ENCODE results near the gene DNAI4.
"Not testable (repeated sequence)": the region's sequence is repeated elsewhere in the genome, so short reads cannot be mapped to it uniquely, and the experiment has no call there.

DNAI4 gene, protein sequence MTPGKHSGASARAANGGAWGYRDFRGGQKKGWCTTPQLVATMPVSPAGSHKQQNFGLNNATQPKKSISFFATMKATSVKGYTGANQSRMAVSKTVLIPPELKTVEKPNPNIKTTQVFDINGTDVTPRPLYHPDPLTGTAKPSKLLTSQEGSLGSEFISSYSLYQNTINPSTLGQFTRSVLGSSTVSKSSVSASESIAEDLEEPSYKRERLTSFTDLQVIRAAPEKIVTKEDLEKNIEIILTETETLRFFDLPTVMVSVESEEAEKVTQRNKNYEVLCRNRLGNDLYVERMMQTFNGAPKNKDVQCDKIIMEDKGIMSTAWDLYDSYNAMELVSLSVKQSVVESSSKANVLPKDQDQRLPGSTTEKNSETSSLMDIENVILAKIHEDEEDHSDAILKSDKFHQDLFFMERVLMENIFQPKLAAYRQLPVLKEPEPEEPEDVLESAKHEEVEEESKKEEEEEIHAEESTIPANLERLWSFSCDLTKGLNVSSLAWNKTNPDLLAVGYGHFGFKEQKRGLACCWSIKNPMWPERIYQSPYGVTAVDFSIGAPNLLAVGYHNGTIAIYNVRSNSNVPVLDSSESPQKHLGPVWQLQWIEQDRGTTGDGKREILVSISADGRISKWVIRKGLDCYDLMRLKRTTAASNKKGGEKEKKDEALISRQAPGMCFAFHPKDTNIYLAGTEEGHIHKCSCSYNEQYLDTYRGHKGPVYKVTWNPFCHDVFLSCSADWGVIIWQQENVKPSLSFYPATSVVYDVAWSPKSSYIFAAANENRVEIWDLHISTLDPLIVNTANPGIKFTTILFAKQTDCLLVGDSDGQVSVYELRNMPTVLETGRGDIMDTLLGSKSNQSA

DNA sequence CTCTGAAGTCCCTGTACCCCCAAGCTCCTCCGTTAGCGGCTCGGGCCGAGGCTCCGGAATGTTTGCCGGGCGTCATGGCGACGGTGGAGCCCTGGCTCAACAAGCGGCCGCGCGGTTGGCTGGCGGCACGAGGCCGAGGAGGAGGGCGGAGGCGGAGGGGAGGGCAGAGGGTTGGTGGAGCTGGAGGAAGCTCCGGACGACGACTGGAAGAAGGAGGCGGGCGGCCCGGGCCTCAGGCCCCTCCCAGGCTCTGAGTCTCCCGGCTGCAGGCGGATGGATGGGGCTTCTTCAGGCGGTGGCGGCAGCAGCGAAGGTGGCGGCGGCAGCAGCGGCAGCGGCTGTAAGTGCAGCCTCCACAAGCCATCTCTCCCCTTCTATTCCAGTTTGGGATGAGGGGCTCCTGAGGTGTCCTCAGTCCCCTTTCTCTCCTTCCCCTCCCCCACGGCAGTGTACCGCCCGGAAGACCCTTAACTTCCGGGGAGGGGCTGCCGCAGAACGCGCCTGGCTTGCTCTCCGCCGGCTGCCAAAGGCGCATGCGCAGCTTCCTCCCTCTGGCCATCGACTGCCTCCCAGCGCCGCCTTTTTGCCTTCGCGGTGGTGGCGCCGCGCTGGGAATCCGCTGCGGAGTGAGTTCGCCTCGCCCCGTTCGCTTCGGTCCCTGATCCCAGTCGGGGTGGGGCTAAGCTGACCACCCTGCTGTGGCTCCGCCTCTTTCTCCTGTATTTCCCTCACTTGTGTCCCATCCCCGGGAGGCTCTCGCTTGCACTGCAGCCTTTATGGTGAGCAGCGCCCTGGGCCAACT, at the start of gene DNAI4, which contains the start of gene MIER1:
Gene DNAI4 (minus strand): TSS at position 101 of the 802 bp plus-strand sequence. CDS start 25 bp downstream, at position 76.
Gene MIER1 (plus strand): TSS at position 235 of the 802 bp plus-strand sequence. CDS start 39 bp downstream, at position 274.
- Mint-ChIP-seq H3K9me3 (no peaks in the 10 kb centered on the region), H3K4me3 (peak within 1 kb of the TSS; percentile 91), H3K27ac (peak within 1 kb of the TSS; percentile 95), H3K27me3 (no peaks in the 10 kb centered on the region), H3K36me3 (ENCODE audit: low read depth) (peaks cover 13% of the 10 kb centered on the region), H3K4me1 (ENCODE audit: low read depth) (peaks cover 57% of the 10 kb centered on the region)

DNA sequence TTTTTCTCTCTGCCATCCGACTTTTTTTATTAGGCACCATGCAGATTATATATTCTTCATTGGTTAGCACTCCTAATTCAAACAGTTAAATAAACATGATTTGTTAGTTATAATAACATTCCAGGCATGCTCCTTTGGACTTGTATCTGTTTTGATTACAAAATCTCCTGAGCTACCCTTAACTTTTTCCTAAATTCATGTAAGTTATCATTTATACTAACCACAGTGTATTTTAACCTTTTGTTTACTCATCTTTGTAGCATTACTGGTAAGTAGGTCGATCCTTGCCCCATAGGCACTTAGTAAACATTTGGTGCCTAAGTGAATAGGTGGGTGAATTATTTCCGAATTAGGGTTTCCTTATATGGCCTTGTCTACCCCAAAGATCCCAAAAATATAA, 43.9 kb upstream of the DNAI4 start:
- Mint-ChIP-seq H3K36me3 (ENCODE audit: low read depth) (peaks cover 79% of the 10 kb centered on the region), H3K27me3 (no peaks in the 10 kb centered on the region)

DNA sequence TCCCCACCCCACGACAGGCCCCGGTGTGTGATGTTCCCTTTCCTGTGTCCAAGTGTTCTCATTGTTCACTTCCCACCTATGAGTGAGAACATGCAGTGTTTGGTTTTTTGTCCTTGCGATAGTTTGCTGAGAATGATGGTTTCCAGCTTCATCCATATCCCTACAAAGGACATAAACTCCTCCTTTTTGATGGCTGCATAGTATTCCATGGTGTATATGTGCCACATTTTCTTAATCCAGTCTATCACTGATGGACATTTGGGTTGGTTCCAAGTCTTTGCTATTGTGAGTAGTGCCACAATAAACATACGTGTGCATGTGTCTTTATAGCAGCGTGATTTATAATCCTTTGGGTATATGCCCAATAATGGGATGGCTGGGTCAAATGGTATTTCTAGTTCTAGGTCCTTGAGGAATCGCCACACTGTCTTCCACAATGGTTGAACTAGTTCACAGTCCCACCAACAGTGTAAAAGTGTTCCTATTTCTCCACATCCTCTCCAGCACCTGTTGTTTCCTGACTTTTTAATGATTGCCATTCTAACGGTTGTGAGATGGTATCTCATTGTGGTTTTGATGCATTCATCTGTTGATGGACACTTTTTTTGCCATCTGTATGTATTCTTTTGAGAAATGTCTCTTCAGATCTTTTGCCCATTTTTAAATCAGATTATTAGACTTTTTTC, 41.7 kb upstream of the DNAI4 start:
- peaks cover 84% of the 10 kb centered on the region for H3K36me3 Mint-ChIP-seq (ENCODE audit: low read depth)
- H3K4me3 Mint-ChIP-seq; H3K9me3 Mint-ChIP-seq; H3K27ac Mint-ChIP-seq; H3K4me1 Mint-ChIP-seq (ENCODE audit: low read depth); H3K27me3 Mint-ChIP-seq: not testable (repeated sequence)

More for the DNA sequence above, 43.9 kb upstream of the DNAI4 start:
- Mint-ChIP-seq H3K4me1 (ENCODE audit: low read depth) (peaks cover 8% of the 10 kb centered on the region), H3K9me3 (peaks cover 6% of the 10 kb centered on the region), H3K4me3 (no peak overlapping the region), H3K27ac (no peak overlapping the region)

DNA sequence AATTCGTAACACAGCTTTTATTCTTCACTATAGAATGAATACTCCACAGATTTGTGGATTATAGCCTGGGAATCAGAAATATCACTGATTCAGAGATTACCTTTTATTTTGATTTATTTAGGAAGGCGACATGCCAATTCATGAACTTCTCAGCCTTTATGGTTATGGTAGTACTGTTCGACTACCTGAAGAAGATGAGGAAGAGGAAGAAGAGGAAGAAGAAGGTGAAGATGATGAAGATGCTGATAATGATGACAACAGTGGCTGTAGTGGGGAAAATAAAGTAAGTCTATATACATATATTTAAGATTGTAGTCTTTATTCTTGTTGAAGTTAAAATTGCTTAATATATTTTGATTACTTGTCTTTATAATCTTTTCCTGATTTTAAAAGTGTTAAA, 33.3 kb upstream of the DNAI4 start:
- Mint-ChIP-seq H3K27ac (peak overlapping the region; percentile 46), H3K36me3 (ENCODE audit: low read depth) (peaks cover 85% of the 10 kb centered on the region), H3K9me3 (no peaks in the 10 kb centered on the region), H3K27me3 (no peaks in the 10 kb centered on the region), H3K4me3 (no peak overlapping the region), H3K4me1 (ENCODE audit: low read depth) (peaks cover 31% of the 10 kb centered on the region)

DNA sequence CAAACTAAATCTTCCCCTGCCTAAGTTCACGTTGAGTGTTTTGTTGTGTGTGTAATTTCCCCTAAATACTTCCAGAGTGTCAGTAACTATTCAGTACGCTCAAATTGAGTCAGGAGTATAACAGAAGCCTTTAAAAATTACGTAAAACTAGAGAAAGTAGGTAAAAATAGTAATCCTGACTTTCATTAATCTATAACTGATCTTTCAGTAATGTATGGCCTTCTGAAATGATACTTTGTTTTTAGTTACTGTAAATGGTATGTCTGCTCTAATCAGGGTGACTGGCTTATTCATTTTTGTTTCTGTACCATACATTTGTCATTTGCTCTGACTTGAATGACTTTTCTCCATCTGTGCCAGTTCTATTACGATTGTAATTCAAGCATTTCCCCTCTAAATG, 29.6 kb upstream of the DNAI4 start:
- Mint-ChIP-seq H3K9me3 (no peaks in the 10 kb centered on the region), H3K4me3 (no peak overlapping the region), H3K27me3 (no peaks in the 10 kb centered on the region), H3K27ac (no peak overlapping the region), H3K36me3 (ENCODE audit: low read depth) (peaks cover 84% of the 10 kb centered on the region), H3K4me1 (ENCODE audit: low read depth) (peaks cover 26% of the 10 kb centered on the region)

DNA sequence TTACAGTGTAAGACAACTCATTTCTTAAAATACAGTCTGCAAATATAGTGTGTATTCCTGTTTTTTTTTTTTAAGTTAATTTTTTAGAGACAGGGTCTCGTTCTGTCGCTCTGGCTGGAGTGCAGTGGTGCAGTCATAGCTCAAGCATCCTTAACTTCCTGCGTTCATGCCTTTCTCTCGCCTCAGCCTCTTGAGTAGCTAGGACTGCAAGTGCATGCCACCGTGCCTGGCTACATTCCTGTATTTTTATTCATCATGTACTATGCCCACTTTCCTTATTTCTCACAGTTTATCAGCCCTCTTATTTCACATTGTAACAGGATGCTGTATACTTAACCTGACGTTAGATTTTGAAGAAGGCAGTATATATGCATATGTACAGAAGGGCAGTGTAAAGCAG, 26.9 kb upstream of the DNAI4 start:
- peaks cover 24% of the 10 kb centered on the region for H3K4me1 Mint-ChIP-seq (ENCODE audit: low read depth)
- H3K9me3 Mint-ChIP-seq: no peaks in the 10 kb centered on the region
- H3K36me3 Mint-ChIP-seq (ENCODE audit: low read depth): peaks cover 83% of the 10 kb centered on the region
- no peaks in the 10 kb centered on the region for H3K27me3 Mint-ChIP-seq
- H3K4me3 Mint-ChIP-seq: no peak overlapping the region
- H3K27ac Mint-ChIP-seq: no peak overlapping the region

DNA sequence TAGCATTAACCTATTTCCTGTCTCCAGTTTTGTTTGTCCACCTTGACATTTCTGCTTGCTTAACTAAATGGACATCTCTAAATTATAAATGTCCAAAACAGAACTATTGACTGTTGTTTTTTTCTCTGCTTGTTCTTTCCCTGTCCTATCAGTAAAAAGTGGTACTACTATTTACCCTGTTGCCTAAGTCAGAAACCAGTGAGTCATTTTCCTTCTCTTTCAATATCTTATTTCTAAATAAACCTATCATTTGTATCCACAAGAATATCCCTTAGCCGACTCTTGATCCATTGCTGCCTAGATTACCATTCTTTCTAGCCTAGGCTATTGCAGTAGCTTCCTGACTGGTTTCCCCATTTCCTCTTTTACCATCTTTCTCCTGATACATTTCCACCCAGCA, 22.6 kb upstream of the DNAI4 start:
- H3K4me3 Mint-ChIP-seq: no peak overlapping the region
- H3K27me3 Mint-ChIP-seq: no peaks in the 10 kb centered on the region
- peak overlapping the region; percentile 54 for H3K27ac Mint-ChIP-seq
- no peaks in the 10 kb centered on the region for H3K9me3 Mint-ChIP-seq
- H3K36me3 Mint-ChIP-seq (ENCODE audit: low read depth): peaks cover 64% of the 10 kb centered on the region
- H3K4me1 Mint-ChIP-seq (ENCODE audit: low read depth): peaks cover 13% of the 10 kb centered on the region

DNA sequence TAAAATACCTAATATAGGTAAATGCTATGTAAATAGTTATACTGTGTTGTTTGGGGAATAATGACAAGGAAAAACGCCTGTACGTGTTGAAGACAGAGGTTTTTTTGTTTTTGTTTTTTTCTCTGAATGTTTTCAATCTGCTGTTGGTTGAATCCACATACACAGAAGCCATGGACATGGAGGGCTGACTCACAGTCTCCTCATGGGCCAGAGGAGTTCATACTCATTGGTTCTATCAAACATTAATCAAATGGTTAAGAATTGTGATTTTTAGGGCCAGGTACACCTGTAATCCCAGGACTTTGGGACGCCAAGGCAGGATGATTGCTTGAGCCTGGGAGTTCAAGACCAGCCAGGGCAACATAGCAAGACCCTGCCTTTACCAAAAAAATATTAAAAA, 20.7 kb upstream of the DNAI4 start:
- Mint-ChIP-seq H3K9me3 (no peaks in the 10 kb centered on the region), H3K36me3 (ENCODE audit: low read depth) (peaks cover 64% of the 10 kb centered on the region), H3K4me1 (ENCODE audit: low read depth) (peaks cover 32% of the 10 kb centered on the region), H3K4me3 (no peak overlapping the region), H3K27me3 (no peaks in the 10 kb centered on the region), H3K27ac (no peak overlapping the region)

DNA sequence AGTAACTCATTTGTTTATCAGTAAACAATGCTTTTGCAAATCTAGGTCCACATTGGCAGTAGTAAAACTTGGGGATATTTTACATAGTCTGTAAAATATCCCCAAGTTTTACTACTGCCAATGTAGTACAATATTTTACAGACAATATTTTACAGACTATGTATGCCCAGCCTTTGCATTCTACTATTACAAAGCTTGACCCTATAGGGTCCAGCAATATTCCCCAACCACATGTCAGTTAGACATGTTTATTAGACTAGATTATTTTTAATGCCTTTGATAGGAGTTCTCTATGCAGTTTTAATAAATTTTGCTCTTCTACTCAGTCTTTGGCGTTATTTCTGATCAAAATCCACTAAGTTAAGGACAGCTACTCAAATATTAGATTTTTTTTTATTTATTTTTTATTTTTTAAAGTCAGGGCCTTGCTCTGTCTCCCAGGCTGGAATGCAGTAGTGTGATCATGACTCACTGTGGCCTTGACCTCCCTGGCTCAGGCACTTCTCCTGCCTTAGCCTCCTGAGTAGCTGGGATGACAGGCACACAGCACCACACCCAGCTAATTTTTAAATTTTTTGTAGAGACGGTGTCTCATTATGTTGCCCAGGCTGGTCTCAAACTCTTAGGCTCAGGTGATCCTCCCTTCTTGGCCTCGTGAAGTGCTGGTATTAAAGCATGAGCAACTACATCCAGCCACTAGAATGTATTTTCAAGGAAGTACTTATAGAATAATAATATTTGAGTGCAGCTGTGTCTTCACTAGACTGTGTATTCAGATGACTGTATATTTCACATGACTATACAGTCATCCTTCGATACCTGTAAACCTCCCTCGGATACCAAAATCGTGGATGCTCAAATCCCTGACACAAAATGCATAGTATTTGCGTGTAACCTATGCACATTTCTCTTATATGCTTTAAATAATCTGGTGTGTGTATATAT, 19.9 kb upstream of the DNAI4 start:
- Mint-ChIP-seq H3K27me3 (no peaks in the 10 kb centered on the region), H3K27ac (no peak overlapping the region), H3K9me3 (no peaks in the 10 kb centered on the region), H3K4me1 (ENCODE audit: low read depth) (peaks cover 39% of the 10 kb centered on the region), H3K4me3 (no peak overlapping the region), H3K36me3 (ENCODE audit: low read depth) (peaks cover 68% of the 10 kb centered on the region)

DNA sequence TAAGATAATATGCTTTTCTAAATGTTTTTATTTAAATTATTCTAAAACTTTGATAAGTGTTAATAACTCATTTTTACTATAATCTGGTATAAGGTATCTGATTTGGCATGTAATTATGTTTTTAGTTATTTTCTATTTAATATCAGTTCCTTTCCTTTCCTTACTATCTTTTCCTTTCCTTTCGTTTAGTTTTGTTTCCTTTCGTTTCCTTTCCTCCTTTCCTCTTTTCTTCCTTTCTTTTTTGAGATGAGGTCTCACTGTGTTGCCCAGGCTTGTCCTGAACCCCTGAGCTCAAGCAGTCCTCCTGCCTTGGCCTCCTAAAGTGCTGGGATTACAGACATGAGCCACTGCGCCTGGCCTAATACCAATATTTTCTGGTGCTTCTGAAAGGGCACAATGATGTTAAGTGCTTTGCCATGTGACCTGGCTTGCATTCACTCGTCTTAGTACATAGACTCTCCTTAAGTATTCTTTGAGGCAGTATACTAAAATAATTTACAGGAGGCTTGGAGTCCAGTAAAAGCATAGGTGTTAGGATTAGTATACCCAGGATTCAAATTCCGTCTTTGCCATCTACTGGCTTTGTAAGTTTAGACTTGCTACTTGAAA, 18.8 kb upstream of the DNAI4 start:
- Mint-ChIP-seq H3K27me3 (no peaks in the 10 kb centered on the region), H3K4me3 (no peak overlapping the region), H3K4me1 (ENCODE audit: low read depth) (peaks cover 50% of the 10 kb centered on the region), H3K36me3 (ENCODE audit: low read depth) (peaks cover 65% of the 10 kb centered on the region), H3K9me3 (no peaks in the 10 kb centered on the region), H3K27ac (peak overlapping the region; percentile 46)

DNA sequence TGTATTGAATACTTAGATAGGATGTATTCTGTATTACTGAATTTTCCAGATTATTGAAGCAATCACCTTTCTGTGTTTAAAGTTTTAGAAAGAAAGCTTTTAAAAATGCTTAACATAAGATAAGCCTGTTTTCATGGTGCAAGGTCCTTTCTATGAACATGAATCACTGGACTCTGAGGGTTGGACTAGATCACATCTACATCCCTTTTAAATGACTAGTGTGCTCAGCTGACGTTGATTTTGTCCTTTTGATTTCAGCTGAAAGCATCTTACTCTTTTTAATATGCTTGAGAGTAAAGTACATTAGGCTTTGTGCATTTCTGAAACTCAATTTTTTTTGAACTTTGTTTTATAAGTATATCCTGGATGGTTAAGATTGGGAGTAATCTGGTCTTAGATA, 16.3 kb upstream of the DNAI4 start:
- Mint-ChIP-seq H3K27me3 (no peaks in the 10 kb centered on the region), H3K9me3 (no peaks in the 10 kb centered on the region), H3K36me3 (ENCODE audit: low read depth) (peaks cover 51% of the 10 kb centered on the region), H3K4me1 (ENCODE audit: low read depth) (peaks cover 69% of the 10 kb centered on the region), H3K4me3 (no peak overlapping the region), H3K27ac (no peak overlapping the region)

DNA sequence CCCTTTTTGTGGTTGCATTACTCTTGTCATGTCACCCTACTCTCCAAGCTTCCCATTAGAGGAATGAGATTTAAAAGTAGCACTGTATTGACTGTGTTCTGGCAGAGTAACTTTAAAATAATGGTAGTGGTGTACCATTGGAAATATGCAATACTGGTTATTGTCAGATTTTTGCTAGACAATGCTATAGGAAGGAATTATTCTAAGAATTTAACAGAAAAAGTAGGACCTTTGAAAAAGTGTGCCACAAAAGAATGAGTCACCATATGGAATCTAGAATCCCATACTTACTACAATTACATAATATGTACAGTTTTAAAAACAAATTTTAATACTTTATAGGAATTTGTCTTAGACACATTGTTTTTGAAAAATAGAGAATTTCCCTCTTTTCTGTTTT, 14.0 kb upstream of the DNAI4 start:
- H3K9me3 Mint-ChIP-seq: no peaks in the 10 kb centered on the region
- no peaks in the 10 kb centered on the region for H3K27me3 Mint-ChIP-seq
- H3K4me1 Mint-ChIP-seq (ENCODE audit: low read depth): peaks cover 92% of the 10 kb centered on the region
- peaks cover 53% of the 10 kb centered on the region for H3K36me3 Mint-ChIP-seq (ENCODE audit: low read depth)
- H3K27ac Mint-ChIP-seq: no peak overlapping the region
- H3K4me3 Mint-ChIP-seq: no peak overlapping the region

All from stimulated activated naive CD8-positive, alpha-beta T cell treated with anti-CD3 and anti-CD28 coated beads, Interleukin-15, Interleukin-2, amounts not matched to agents 100 ng/mL and 50 ng/mL, for 24 hours (primary cell).